Endothelial cell of umbilical vein (primary cell): ENCODE data around the gene EYS. TPM values are rescaled to one million over a fixed set of nuclear protein-coding genes. Genes with fewer than 3 reads are reported as not detected.

Source experiments
- BruUV-seq: library from RNA; stranded (reverse); fragments of 400-500 nt; replicated peaks from 2 replicates; lab custom pipeline; 2021; lab: Mats Ljungman, UMichigan
- CTCF ChIA-PET: fragments of 300-600, 350-600 bp; sonication (Branson Sonifier 250); formaldehyde crosslinking; loops from one replicate; lab custom pipeline; 2021; ENCODE audit warnings: antibody characterized with exemption, inconsistent platforms; lab: Charles Lee
- POLR2A ChIA-PET: fragments of 300-600, 350-600 bp; sonication (Branson Sonifier 250); formaldehyde crosslinking; loops from one replicate; lab custom pipeline; 2021; ENCODE audit warnings: antibody characterized with exemption, inconsistent platforms; lab: Charles Lee
- DNase-seq: peaks from one replicate; pipeline ENCODE4 v3.0.0-alpha.2; 2011; ENCODE audit warnings: low read depth, low spot score
- FAIRE-seq: peaks from 2 replicates; lab custom pipeline; 2011; peaks lifted over from hg19 to GRCh38; lab: Jason Lieb, UNC
- H2AFZ ChIP-seq: 2 replicates; pipeline ENCODE4 v1.6.0; 2012; ENCODE audit warnings: low read depth, low read length, control low read depth, inconsistent platforms
- H3K27ac ChIP-seq: 2 replicates; pipeline ENCODE4 v1.5.1; 2011; ENCODE audit warnings: low read depth, mild to moderate bottlenecking, control low read depth, low read length, moderate library complexity; ENCODE audit not compliant: insufficient read depth
- H3K27me3 ChIP-seq, 2 experiments: 2 replicates each; pipeline versions ENCODE4 v1.6.0 to v1.6.1; 2011; ENCODE audit warnings: low read length in 2 of 2, mixed read lengths in 1 of 2; ENCODE audit not compliant: control insufficient read depth in 2 of 2, insufficient read depth in 2 of 2
- H3K36me3 ChIP-seq, 2 experiments: 2 replicates in 1 of 2; 3 replicates in 1 of 2; pipeline ENCODE4 v1.5.1; 2011; ENCODE audit warnings: low read length in 2 of 2, mild to moderate bottlenecking in 1 of 2, moderate library complexity in 1 of 2; ENCODE audit not compliant: control insufficient read depth in 2 of 2, insufficient read depth in 2 of 2; ENCODE audit errors: extremely low read depth in 1 of 2
- H3K4me1 ChIP-seq: 3 replicates; pipeline ENCODE4 v1.5.1; 2011; ENCODE audit warnings: mild to moderate bottlenecking, low read length; ENCODE audit not compliant: control insufficient read depth, insufficient read depth; ENCODE audit errors: extremely low read depth
- H3K4me2 ChIP-seq: 2 replicates; pipeline ENCODE4 v1.6.1; 2011; ENCODE audit warnings: low read length, control low read depth, mixed read lengths; ENCODE audit not compliant: insufficient read depth
- H3K4me3 ChIP-seq, 3 experiments: fragments of 200-600 bp in 1 of 3; sonication (generic), shearing (Covaris generic) in 1 of 3; replicated peaks in 1 of 3; 2 replicates each; pipeline ENCODE4 v1.5.1; 2011 to 2016; ENCODE audit warnings: control low read depth in 3 of 3, low read length in 3 of 3, mild to moderate bottlenecking in 2 of 3, inconsistent platforms in 1 of 3, low read depth in 1 of 3, moderate library complexity in 1 of 3; ENCODE audit not compliant: insufficient read depth in 1 of 3
- H3K79me2 ChIP-seq: 2 replicates; pipeline ENCODE4 v1.6.0; 2012; ENCODE audit warnings: low read length, inconsistent platforms; ENCODE audit not compliant: control insufficient read depth, insufficient read depth
- H3K9ac ChIP-seq: replicated peaks from 2 replicates; pipeline ENCODE3; 2011; ENCODE audit warnings: low read length, control low read depth; ENCODE audit not compliant: insufficient read depth; ENCODE audit errors: extremely low read depth
- H3K9me1 ChIP-seq: replicated peaks from 3 replicates; pipeline ENCODE4 v1.6.0; 2011; ENCODE audit warnings: mild to moderate bottlenecking, low read length; ENCODE audit not compliant: control insufficient read depth, insufficient read depth; ENCODE audit errors: extremely low read depth
- H3K9me3 ChIP-seq: replicated peaks from 2 replicates; pipeline ENCODE4 v1.5.1; 2012; ENCODE audit warnings: low read length, inconsistent platforms; ENCODE audit not compliant: control insufficient read depth, insufficient read depth
- H4K20me1 ChIP-seq: replicated peaks from 2 replicates; pipeline ENCODE3; 2011; ENCODE audit warnings: mild to moderate bottlenecking, low read length; ENCODE audit not compliant: control insufficient read depth, insufficient read depth; ENCODE audit errors: extremely low read depth
- CTCF ChIP-seq, 2 donors: IDR thresholded peaks; 1 replicate in 1 of 2; 2 replicates in 1 of 2; pipeline ENCODE4 v1.5.1; 2011; ENCODE audit warnings: low read length in 2 of 2, mild to moderate bottlenecking in 2 of 2, moderate library complexity in 2 of 2, control low read depth in 1 of 2, inconsistent platforms in 1 of 2, low read depth in 1 of 2; ENCODE audit not compliant: insufficient read depth in 1 of 2; ENCODE audit errors: extremely low read depth in 1 of 2
- EZH2 ChIP-seq: IDR thresholded peaks from 2 replicates; pipeline ENCODE4 v1.6.1; 2012; ENCODE audit warnings: borderline replicate concordance, low read depth, mild to moderate bottlenecking, moderate library complexity, low read length, inconsistent platforms; ENCODE audit not compliant: severe bottlenecking
- FOS ChIP-seq: IDR thresholded peaks from 2 replicates; pipeline ENCODE4 v1.6.1; 2011; ENCODE audit warnings: mild to moderate bottlenecking, low read length, moderate library complexity, borderline replicate concordance; ENCODE audit not compliant: insufficient read depth
- GATA2 ChIP-seq: IDR thresholded peaks from 2 replicates; pipeline ENCODE4 v1.7.0; 2011; ENCODE audit warnings: low read depth, mild to moderate bottlenecking, moderate library complexity, mixed read lengths, low read length; ENCODE audit not compliant: insufficient read length, insufficient read depth
- JUN ChIP-seq: IDR thresholded peaks from 2 replicates; pipeline ENCODE4 v1.6.1; 2011; ENCODE audit warnings: borderline replicate concordance, low read depth; ENCODE audit not compliant: insufficient read length, insufficient read depth
- MYC ChIP-seq: IDR thresholded peaks from one replicate; pipeline ENCODE4 v1.6.1; 2011; ENCODE audit warnings: mild to moderate bottlenecking, low read depth, low read length
- POLR2A ChIP-seq: IDR thresholded peaks from 2 replicates; pipeline ENCODE4 v1.6.1; 2012; ENCODE audit warnings: low read depth, mild to moderate bottlenecking, control low read depth, low read length
- POLR2AphosphoS5 ChIP-seq: IDR thresholded peaks from 2 replicates; pipeline ENCODE4 v1.6.1; 2012; ENCODE audit warnings: low read depth, mild to moderate bottlenecking, control low read depth, low read length, moderate library complexity; ENCODE audit not compliant: insufficient read depth
- dilution Hi-C: fragments of 300-500 bp; cut with MboI; formaldehyde crosslinking; loops from one replicate; pipeline ENCODE4 v1.15.0; 2019; ENCODE audit warnings: low sequenced_read_pairs; ENCODE audit not compliant: extremely low pct_ligation_motif_present
- intact Hi-C: fragments of 100-400 bp; cut with micrococcal nuclease; formaldehyde crosslinking; loops from one replicate; pipeline ENCODE4 v1.10.0; 2022
- polyA plus RNA-seq, 4 experiments: library from polyadenylated mRNA; depleted of rRNA in 3 of 4; stranded (reverse) in 3 of 4; unstranded in 1 of 4; fragments of >200 nt; gene quantifications; 2 replicates each; pipeline versions ENCODE4 v1.2.1 to v1.2.3, GENCODE V29; 2011 to 2012; ENCODE audit warnings: missing spikeins in 1 of 4
- total RNA-seq: library from RNA; stranded (reverse); gene quantifications from 2 replicates; pipeline ENCODE4 v1.2.3, GENCODE V29; 2021
- TF ChIP-seq, protein P1 (sequence below): IDR thresholded peaks from 2 replicates; pipeline ENCODE4 v1.6.1; 2011; ENCODE audit not compliant: insufficient read depth, insufficient read length

The EYS gene
- total and polyA plus RNA-seq, 2 donors (not counting 3 experiments of a cell fraction or from before 2014, with no cell fraction given) = 0.01 to 0.27 TPM

- Histone ChIP-seq H3K9me1 (no peaks in the 10 kb centered on the region), H3K27ac (no peak overlapping the region), H3K79me2 (no peaks in the 10 kb centered on the region), H3K9me3 (no peaks in the 10 kb centered on the region), H3K4me3 (no peak overlapping the region), H2AFZ (no peak overlapping the region), H3K4me1 (no peaks in the 10 kb centered on the region), H4K20me1 (no peaks in the 10 kb centered on the region), H3K27me3 (no peaks in the 10 kb centered on the region), H3K36me3 (no peaks in the 10 kb centered on the region), H3K9ac (no peak overlapping the region), H3K4me2 (no peak overlapping the region)
- POLR2A ChIA-PET = no interaction called here
- CTCF ChIA-PET = no interaction called here
- DNase-seq (no peak), FAIRE-seq (no peak)
- BruUV-seq = no TSS peak
- dilution Hi-C loops (no loop called here), intact Hi-C loops (no loop called here)
- TF ChIP-seq FOS = peak; percentile 7
- no peak for TF ChIP-seq POLR2AphosphoS5
Observed at GRCh38 chr6:64090352-64090751, 1616.7 kb downstream of the EYS start.

DNA sequence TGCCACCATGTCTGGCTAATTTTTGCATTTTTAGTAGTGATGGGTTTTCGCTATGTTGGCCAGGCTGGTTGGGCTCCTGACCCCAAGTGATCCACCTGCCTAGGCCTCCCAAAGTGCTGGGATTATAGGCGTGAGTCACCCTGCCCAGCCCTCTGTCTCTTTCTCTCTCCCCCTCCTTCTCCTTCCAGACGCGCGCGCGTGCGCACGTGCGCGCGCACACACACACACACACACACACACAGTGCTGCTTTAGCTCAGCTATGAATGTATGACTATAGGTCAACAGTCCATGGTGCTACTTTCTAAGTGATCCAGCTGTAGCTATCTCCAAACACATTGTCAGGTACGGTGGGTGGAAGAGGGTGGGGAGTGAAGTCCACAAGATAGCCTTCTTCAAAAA, 1621.9 kb downstream of the EYS start:
- no peaks in the 10 kb centered on the region for H3K27me3 ChIP-seq
- no peaks in the 10 kb centered on the region for H3K9me1 ChIP-seq
- TF ChIP-seq MYC (no peak), CTCF (IDR thresholded peaks at IDR 0.05; ENCODE audit: extremely low read depth in 1 of 2, insufficient read depth in 1 of 2, low read depth in 1 of 2, low read length in 2 of 2) (no peak), POLR2A (no peak), FOS (no peak), GATA2 (no peak), JUN (no peak), POLR2AphosphoS5 (no peak), EZH2 (no peak)
- TF ChIP-seq, protein P1, sequence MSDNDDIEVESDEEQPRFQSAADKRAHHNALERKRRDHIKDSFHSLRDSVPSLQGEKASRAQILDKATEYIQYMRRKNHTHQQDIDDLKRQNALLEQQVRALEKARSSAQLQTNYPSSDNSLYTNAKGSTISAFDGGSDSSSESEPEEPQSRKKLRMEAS = no peak
- H3K4me1 ChIP-seq = no peaks in the 10 kb centered on the region
- dilution Hi-C loops = no loop called here
- no peak overlapping the region for H3K4me2 ChIP-seq
- POLR2A ChIA-PET = no interaction called here
- FAIRE-seq = no peak
- H3K4me3 ChIP-seq = no peak overlapping the region
- intact Hi-C loops = no loop called here
- H3K27ac ChIP-seq = no peak overlapping the region
- H4K20me1 ChIP-seq = no peaks in the 10 kb centered on the region
- no TSS peak for BruUV-seq
- no peak overlapping the region for H3K9ac ChIP-seq
- no peaks in the 10 kb centered on the region for H3K9me3 ChIP-seq
- H2AFZ ChIP-seq = no peak overlapping the region
- DNase-seq = no peak
- no peaks in the 10 kb centered on the region for H3K36me3 ChIP-seq
- H3K79me2 ChIP-seq = no peaks in the 10 kb centered on the region
- CTCF ChIA-PET = no interaction called here
